Eye (tissue), 1 donor: ENCODE data around the gene RAB31.

ENCODE experiments used
- DNase-seq: peaks from one replicate; pipeline ENCODE4 v3.0.0-alpha.2; 2015

The RAB31 gene

GRCh38 chr18:9792565-9793245 lies 84.6 kb downstream of the RAB31 start:
- DNase-seq, result no peak

GRCh38 chr18:9796011-9796410 lies 87.9 kb downstream of the RAB31 start:
- DNase-seq, result no peak

GRCh38 chr18:9796935-9797549 lies 88.9 kb downstream of the RAB31 start:
- peak; percentile 83 for DNase-seq

- DNase-seq, result no peak
These were observed 94.3 kb downstream of the RAB31 start for GRCh38 chr18:9802175-9803062.

DNA sequence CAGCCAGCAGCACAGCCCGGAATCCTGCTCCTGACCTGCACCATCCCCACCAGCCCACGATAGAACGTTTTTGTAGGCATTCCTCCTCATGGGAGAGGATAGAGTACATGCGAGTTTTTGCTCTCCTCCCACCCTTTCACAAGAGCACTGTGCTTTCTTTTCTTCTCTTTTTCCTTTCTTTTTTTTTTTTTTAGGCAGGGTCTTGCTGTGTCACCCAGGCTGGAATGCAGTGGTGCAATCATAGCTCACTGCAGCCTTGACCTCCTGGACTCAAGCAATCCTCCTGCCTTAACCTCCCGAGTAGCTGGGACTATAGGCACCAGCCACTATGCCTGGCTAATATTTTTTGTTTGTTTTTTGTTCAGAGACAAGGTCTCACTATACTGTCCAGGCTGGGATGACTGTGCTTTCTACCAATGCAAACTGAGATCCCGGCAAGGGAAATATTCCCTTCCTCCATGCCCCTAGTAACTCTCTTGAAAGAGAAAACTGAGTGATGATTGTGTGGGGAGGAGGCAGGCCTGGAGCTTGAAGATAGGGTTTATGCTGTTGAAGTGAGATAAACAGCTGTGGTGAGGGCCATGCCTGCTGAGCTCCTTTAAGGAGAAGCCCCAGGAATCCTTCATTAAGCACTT lies 95.1 kb downstream of the RAB31 start:
- DNase-seq, result no peak

DNA sequence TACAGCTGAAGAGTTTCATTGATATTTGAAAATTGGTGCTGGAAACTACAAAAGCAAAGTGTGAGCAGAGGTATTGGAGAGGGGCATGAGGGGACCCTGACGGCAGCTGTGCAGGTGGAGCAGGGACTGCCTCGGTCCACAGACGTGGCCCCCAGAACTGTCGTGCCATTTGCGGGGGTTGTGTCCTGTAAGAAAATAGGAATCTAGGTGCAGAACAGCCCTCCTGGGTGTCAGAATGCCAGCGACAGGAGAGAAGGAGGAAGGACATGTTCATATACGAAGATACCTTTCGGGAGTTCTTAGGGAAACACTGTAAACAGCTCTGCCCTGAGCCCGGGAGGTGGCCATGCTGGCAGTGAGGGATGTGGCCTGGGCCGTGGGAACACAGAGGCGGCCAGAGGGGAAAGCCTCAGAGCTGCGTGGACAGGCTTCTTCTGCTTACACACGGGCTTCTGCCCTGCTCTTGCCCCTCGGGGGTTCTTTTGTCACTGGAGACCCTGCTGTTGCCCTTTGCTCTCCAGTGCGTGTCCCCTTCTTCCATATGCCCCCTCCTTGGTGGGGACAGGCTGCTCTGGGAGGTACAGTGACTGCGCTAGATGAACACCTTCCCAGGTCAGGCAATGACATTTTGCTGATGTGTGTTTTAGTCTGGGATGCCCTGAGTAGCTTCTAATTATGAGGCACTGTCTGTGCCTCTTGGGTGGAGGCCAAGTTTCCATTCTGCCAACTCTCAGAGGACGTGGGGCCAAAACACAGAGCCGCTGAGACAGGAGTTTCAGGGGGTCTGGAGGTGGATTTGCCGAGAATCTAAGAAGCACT lies 95.8 kb downstream of the RAB31 start:
- DNase-seq, result peak; percentile 49

- no peak for DNase-seq
These were observed 96.5 kb downstream of the RAB31 start for GRCh38 chr18:9804517-9805104.

DNA sequence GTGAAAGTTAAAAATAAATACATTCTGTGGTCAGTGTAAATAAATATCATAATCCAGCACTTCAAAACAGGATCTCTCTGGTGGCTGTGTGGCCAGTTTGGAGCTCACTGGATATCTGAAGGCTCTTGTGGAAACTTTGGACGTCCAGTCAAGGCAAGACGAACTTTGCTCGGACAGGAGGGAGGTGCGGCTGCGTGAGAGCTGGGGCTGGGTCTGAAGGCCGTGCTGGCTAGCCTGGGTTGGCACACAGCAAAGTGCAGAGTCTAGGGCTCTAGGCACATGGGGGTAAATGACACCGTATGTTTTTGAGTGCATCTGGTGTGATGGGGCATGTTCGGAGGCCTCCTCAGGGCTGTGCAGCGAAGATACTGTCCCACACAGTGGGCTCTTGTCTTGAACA lies 98.8 kb downstream of the RAB31 start:
- DNase-seq, result no peak

GRCh38 chr18:9808295-9809241 lies 100.5 kb downstream of the RAB31 start:
- peak; percentile 71 for DNase-seq

DNA sequence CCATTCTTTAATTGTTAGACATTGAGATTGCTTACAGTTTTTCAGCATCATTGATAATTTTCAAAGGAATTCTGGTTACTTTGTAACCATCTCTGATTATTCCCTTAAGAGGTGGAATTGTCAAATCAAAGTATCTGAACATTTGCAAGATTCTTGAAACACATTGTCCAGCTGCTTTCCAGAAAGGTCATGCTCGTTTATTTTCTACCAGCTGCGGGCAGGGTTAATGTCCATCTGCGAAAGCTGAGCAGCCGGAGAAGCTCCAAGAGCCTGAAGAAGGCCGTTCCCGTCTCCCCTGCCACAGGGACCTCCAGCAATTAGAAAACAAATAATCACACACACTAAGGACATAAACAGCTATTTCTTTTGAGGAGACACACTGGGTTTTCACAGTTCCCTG lies 101.6 kb downstream of the RAB31 start:
- no peak for DNase-seq

DNA sequence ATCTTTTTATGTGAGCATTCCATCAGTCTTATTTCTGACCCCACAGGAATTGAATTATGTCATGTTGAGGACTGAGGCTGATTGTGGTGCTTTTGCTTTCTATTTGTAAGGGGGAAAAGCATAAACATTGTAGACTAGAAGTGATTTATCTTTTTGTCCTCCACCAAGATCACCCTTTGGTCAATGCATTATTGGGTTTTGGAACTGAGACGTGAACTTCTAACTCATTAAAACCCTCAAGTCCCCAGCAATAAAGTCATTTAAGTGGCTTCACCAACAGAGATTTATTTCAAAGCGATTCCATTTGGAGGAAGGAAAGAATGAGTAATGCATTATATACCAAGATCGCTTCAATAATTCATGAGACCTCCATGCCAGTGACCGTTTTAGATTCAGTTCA lies 102.2 kb downstream of the RAB31 start:
- no peak for DNase-seq

DNA sequence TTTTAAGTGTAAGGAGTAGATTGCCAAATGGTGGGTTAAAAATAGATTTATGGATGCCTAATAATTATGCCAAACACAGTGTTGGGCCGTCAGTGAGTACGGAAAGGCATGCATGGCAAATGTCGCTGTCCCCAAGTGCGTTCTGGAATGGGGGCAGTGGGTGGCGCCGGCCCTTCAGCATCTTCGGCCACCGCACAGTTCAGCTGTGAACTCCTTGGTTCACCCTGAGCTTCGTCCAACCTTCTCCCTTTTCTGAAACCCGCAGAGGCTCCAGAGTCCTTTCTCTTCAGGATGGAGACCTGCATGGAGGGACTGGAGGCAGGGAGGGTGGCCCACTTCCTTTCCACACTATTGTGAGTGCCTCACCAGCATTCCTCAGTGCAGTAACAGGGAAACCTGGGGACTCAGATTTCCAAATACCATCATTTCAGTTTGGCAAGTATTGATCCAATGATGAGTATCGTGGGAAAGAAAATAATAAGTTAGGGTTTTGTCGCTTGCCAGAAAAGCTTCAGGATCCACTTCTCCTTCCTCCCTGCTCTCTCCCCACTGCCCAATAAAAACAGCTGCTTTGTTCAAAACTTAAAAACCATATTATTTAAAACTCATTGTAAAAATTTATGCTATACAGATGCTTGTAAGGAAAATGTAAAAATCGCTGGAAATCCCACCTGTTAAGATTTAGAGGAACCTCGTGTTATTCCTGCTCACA lies 103.0 kb downstream of the RAB31 start:
- DNase-seq, result no peak

- no peak for DNase-seq
These were observed 103.9 kb downstream of the RAB31 start for GRCh38 chr18:9811978-9812377.

DNA sequence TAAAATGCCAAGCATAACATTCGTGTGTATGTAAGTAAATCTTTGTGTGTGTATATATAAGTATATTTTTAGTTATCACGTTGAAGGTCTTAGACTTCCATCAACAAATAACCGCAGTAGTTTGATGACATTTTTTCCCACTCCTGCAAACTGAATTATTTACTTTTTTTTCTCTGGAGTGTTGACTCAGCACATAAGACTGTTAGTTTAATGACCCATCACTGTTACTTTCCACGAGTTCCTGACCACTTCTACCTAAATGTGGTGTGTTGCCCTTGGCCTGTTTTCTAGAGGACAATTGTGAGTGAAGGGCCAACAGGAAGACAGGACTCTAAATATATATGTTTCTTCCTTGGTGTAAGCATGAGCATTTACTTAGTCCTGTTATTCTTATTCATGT lies 106.3 kb downstream of the RAB31 start:
- no peak for DNase-seq

- no peak for DNase-seq
These were observed 109.2 kb downstream of the RAB31 start for GRCh38 chr18:9817286-9817685.

DNA sequence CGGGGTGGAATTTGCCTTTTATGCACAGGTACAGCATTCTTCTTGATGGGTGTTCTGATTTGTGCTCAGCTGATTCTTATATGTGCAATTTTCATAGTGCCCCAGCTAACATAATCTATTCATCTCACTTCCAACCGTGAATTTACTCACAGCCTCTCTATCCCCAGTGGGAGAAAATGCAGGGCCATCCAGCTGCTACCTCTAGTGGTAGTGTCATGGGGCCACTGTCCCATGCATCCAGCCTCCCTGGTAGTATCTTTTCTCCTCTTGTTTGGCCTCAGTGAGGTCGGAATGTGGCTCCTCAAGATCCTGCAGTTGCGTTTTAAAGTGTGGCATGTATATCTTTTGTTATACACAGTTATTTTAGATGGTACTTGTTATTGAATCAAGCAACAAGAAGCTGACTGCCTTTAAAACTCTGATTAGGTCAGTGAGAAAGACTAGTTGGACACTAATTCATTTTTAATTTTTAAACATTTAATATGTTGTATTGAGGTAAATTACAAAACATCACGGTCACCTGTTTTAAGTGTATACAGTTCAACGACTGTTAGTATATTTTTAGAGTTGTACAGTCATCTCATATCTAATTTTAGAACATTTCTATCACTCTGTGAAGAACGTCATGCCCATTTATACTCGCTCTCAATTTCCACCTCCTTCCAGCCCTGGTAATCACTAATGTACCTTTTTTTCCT lies 109.8 kb downstream of the RAB31 start:
- no peak for DNase-seq

- DNase-seq, result no peak
These were observed 110.3 kb downstream of the RAB31 start for GRCh38 chr18:9818423-9818734.

GRCh38 chr18:9820127-9820526 lies 112.0 kb downstream of the RAB31 start:
- DNase-seq, result no peak

DNA sequence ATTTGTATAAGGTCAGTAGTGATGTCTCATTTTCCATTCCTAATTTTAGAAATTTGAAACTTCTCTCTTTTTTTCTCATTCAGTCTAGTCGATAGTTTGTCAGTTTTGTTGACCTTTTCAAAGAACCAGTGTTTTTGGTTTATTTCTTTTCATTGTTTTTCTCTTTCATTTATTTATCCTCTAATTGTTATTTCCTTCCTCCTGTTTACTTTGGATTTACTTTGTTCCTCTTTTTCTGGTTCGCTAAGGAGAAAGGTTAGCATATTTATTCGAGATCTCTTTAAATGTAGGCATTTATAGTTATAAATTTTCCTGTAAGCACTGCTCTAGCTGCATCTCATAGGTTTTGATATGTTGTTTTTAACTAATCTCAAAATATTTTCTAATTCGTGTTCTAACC lies 112.6 kb downstream of the RAB31 start:
- no peak for DNase-seq
